IPS-20b (cell line): ENCODE results near the gene STXBP6.
"Not testable (repeated sequence)": the region's sequence is repeated elsewhere in the genome, so short reads cannot be mapped to it uniquely, and the experiment has no call there.

Source experiments
- H3K27ac ChIP-seq: one replicate; pipeline ENCODE4 v1.5.1; 2013; ENCODE audit warnings: low read length
- H3K27me3 ChIP-seq: 2 replicates; pipeline ENCODE4 v1.6.1; 2013; ENCODE audit warnings: mild to moderate bottlenecking, low read length, inconsistent platforms; ENCODE audit not compliant: insufficient read depth
- H3K36me3 ChIP-seq: 2 replicates; pipeline ENCODE4 v1.6.1; 2013; ENCODE audit warnings: low read depth, mild to moderate bottlenecking, inconsistent platforms, low read length, moderate library complexity; ENCODE audit not compliant: insufficient read depth
- H3K4me1 ChIP-seq: 2 replicates; pipeline ENCODE4 v1.6.1; 2013; ENCODE audit warnings: mild to moderate bottlenecking, control low read depth, inconsistent platforms, low read length, moderate library complexity; ENCODE audit not compliant: insufficient read depth
- H3K4me3 ChIP-seq: 2 replicates; pipeline ENCODE4 v1.5.1; 2013; ENCODE audit warnings: mild to moderate bottlenecking, low read length, inconsistent platforms
- H3K9ac ChIP-seq: 2 replicates; pipeline ENCODE4 v1.6.1; 2013; ENCODE audit warnings: low read depth, mild to moderate bottlenecking, inconsistent platforms, low read length, moderate library complexity
- H3K9me3 ChIP-seq: 2 replicates; pipeline ENCODE4 v1.6.1; 2013; ENCODE audit warnings: mild to moderate bottlenecking, low read depth, low read length, inconsistent platforms; ENCODE audit not compliant: insufficient read depth

The STXBP6 gene

GRCh38 chr14:24976602-24977001 is 73.3 kb downstream of the STXBP6 start:
- Histone ChIP-seq H3K9me3 (no peaks in the 10 kb centered on the region), H3K4me1 (no peaks in the 10 kb centered on the region), H3K27ac (no peak overlapping the region), H3K4me3 (no peak overlapping the region), H3K9ac (no peak overlapping the region), H3K27me3 (no peaks in the 10 kb centered on the region), H3K36me3 (no peaks in the 10 kb centered on the region)

GRCh38 chr14:24975393-24975792 is 74.6 kb downstream of the STXBP6 start:
- Histone ChIP-seq H3K4me3 (no peak overlapping the region), H3K4me1 (no peaks in the 10 kb centered on the region), H3K27me3 (no peaks in the 10 kb centered on the region), H3K27ac (no peak overlapping the region), H3K9ac (no peak overlapping the region), H3K9me3 (no peaks in the 10 kb centered on the region), H3K36me3 (no peaks in the 10 kb centered on the region)

- Histone ChIP-seq H3K4me1 (no peaks in the 10 kb centered on the region), H3K9me3 (no peaks in the 10 kb centered on the region), H3K4me3 (no peak overlapping the region), H3K27ac (no peak overlapping the region), H3K36me3 (no peaks in the 10 kb centered on the region), H3K27me3 (no peaks in the 10 kb centered on the region), H3K9ac (no peak overlapping the region)
Observed at GRCh38 chr14:24974591-24975374, 75.2 kb downstream of the STXBP6 start.

- no peaks in the 10 kb centered on the region for H3K4me1 ChIP-seq
- no peaks in the 10 kb centered on the region for H3K9me3 ChIP-seq
- no peak overlapping the region for H3K9ac ChIP-seq
- no peak overlapping the region for H3K27ac ChIP-seq
- H3K27me3 ChIP-seq = no peaks in the 10 kb centered on the region
- no peaks in the 10 kb centered on the region for H3K36me3 ChIP-seq
- H3K4me3 ChIP-seq = no peak overlapping the region
Observed at GRCh38 chr14:24972844-24973243, 77.1 kb downstream of the STXBP6 start.

GRCh38 chr14:24971255-24971654 is 78.7 kb downstream of the STXBP6 start:
- no peaks in the 10 kb centered on the region for H3K36me3 ChIP-seq
- H3K4me1 ChIP-seq = no peaks in the 10 kb centered on the region
- H3K4me3 ChIP-seq = no peak overlapping the region
- H3K27ac ChIP-seq = no peak overlapping the region
- H3K9me3 ChIP-seq = no peaks in the 10 kb centered on the region
- H3K9ac ChIP-seq = no peak overlapping the region
- H3K27me3 ChIP-seq = no peaks in the 10 kb centered on the region

- Histone ChIP-seq H3K27ac (no peak overlapping the region), H3K36me3 (no peaks in the 10 kb centered on the region), H3K9ac (no peak overlapping the region), H3K9me3 (no peaks in the 10 kb centered on the region), H3K4me1 (peaks cover 4% of the 10 kb centered on the region; the same call in 1 of the 2 replicates), H3K4me3 (no peak overlapping the region), H3K27me3 (no peaks in the 10 kb centered on the region)
Observed at GRCh38 chr14:24966579-24966964, 83.4 kb downstream of the STXBP6 start.

GRCh38 chr14:24965934-24966578 is 83.9 kb downstream of the STXBP6 start:
- Histone ChIP-seq H3K4me3 (no peak overlapping the region), H3K9me3 (no peaks in the 10 kb centered on the region)

GRCh38 chr14:24965578-24965933 is 84.4 kb downstream of the STXBP6 start:
- H3K9ac ChIP-seq = no peak overlapping the region
- H3K9me3 ChIP-seq = no peaks in the 10 kb centered on the region
- H3K27ac ChIP-seq = no peak overlapping the region
- H3K36me3 ChIP-seq = no peaks in the 10 kb centered on the region
- H3K27me3 ChIP-seq = no peaks in the 10 kb centered on the region
- H3K4me1 ChIP-seq = peaks cover 4% of the 10 kb centered on the region; the same call in 1 of the 2 replicates
- H3K4me3 ChIP-seq = no peak overlapping the region

More at GRCh38 chr14:24965934-24966578, 83.9 kb downstream of the STXBP6 start:
- no peaks in the 10 kb centered on the region for H3K36me3 ChIP-seq
- no peak overlapping the region for H3K27ac ChIP-seq
- peaks cover 4% of the 10 kb centered on the region; the same call in 1 of the 2 replicates for H3K4me1 ChIP-seq
- no peaks in the 10 kb centered on the region for H3K27me3 ChIP-seq
- H3K9ac ChIP-seq = no peak overlapping the region

- H3K36me3 ChIP-seq = no peaks in the 10 kb centered on the region
- no peaks in the 10 kb centered on the region for H3K9me3 ChIP-seq
- H3K27ac ChIP-seq = no peak overlapping the region
- no peak overlapping the region for H3K4me3 ChIP-seq
- H3K27me3 ChIP-seq = no peaks in the 10 kb centered on the region
- H3K9ac ChIP-seq = no peak overlapping the region
- H3K4me1 ChIP-seq = peaks cover 4% of the 10 kb centered on the region; the same call in 1 of the 2 replicates
Observed at GRCh38 chr14:24964591-24964990, 85.4 kb downstream of the STXBP6 start.

GRCh38 chr14:24964048-24964447 is 85.9 kb downstream of the STXBP6 start:
- Histone ChIP-seq H3K4me3 (no peak overlapping the region), H3K4me1 (peaks cover 4% of the 10 kb centered on the region; the same call in 1 of the 2 replicates), H3K36me3 (no peaks in the 10 kb centered on the region), H3K9ac (no peak overlapping the region), H3K27ac (no peak overlapping the region), H3K27me3 (no peaks in the 10 kb centered on the region), H3K9me3 (no peaks in the 10 kb centered on the region)

- not testable (repeated sequence) for H3K27me3 ChIP-seq, H3K9ac ChIP-seq, H3K4me1 ChIP-seq, H3K4me3 ChIP-seq, H3K9me3 ChIP-seq, H3K36me3 ChIP-seq, H3K27ac ChIP-seq
Observed at GRCh38 chr14:24962118-24962517, 87.8 kb downstream of the STXBP6 start.

GRCh38 chr14:24960816-24961215 is 89.1 kb downstream of the STXBP6 start:
- Histone ChIP-seq H3K9me3 (no peaks in the 10 kb centered on the region), H3K27ac (no peak overlapping the region), H3K27me3 (no peaks in the 10 kb centered on the region), H3K36me3 (no peaks in the 10 kb centered on the region), H3K9ac (no peak overlapping the region), H3K4me3 (no peak overlapping the region), H3K4me1 (peaks cover 6% of the 10 kb centered on the region; the same call in 1 of the 2 replicates)
